ENCODE measurements around the gene LKAAEAR1.

GRCh38 chr20:64064145-64064698, 20.0 kb downstream of the LKAAEAR1 start:
- TF ChIP-seq CTCF (IDR thresholded peaks at IDR 0.05): no peak
- no peak for TF ChIP-seq CHD2 (IDR thresholded peaks at IDR 0.05; ENCODE audit: low read length, partially characterized antibody)

Measured in A549 (cell line).